Adrenal gland (tissue), 5 donors: ENCODE data around the gene BACE2.

Experiments
- CTCF ChIP-seq, 6 experiments: fragments of 450-650 bp in 4 of 6; fragments of 200-600 bp in 2 of 6; sonication (generic) in 1 of 6; IDR thresholded peaks; 1 replicate in 5 of 6; 2 replicates in 1 of 6; pipeline versions ENCODE4 v1.5.1 to v1.8.0; 2016 to 2021; ENCODE audit warnings: antibody characterized with exemption in 6 of 6, mild to moderate bottlenecking in 2 of 6, moderate library complexity in 1 of 6
- POLR2A ChIP-seq, 2 donors: fragments of 450-650 bp; IDR thresholded peaks; one replicate each; pipeline ENCODE4 v1.6.1; 2017; ENCODE audit warnings: antibody characterized with exemption in 2 of 2, mild to moderate bottlenecking in 2 of 2, moderate library complexity in 1 of 2
- donor health status: DM: no; HTN: no; CAD: no.

GRCh38 chr21:41211060-41211805 is 43.3 kb downstream of the BACE2 start:
- no peak for TF ChIP-seq CTCF (IDR thresholded peaks at IDR 0.05)
- no peak for TF ChIP-seq POLR2A (IDR thresholded peaks at IDR 0.05)
